ENCODE data around the gene ZAP70. TPM values are rescaled to one million over a fixed set of nuclear protein-coding genes. Genes with fewer than 3 reads are reported as not detected.

The ZAP70 gene
- total and polyA plus RNA-seq, 2 of the 13 experiments (the other 11 are each of a cell fraction or from before 2014, with no cell fraction given) = 0.51 to 4.0 TPM

GRCh38 chr2:97663962-97664635 lies 49.3 kb upstream of the ZAP70 start, which contains the start of gene ACTR1B (continued):
- TF ChIP-seq GATAD2A (CRISPR knock-in tag; IDR thresholded peaks at IDR 0.05) (peak; percentile 35), ZNF30 (CRISPR knock-in tag; IDR thresholded peaks at IDR 0.05) (no peak), PHB2 (IDR thresholded peaks at IDR 0.05; ENCODE audit: partially characterized antibody) (no peak), ZNF431 (CRISPR knock-in tag; IDR thresholded peaks at IDR 0.05; ENCODE audit: borderline replicate concordance, low read depth) (no peak), TSC22D2 (CRISPR knock-in tag; IDR thresholded peaks at IDR 0.05; ENCODE audit: borderline replicate concordance) (no peak), ATRX (CRISPR knock-in tag; IDR thresholded peaks at IDR 0.05; ENCODE audit: borderline replicate concordance) (no peak), TBP (CRISPR knock-in tag; IDR thresholded peaks at IDR 0.05) (no peak), HMG20A (CRISPR knock-in tag; IDR thresholded peaks at IDR 0.05; ENCODE audit: borderline replicate concordance) (no peak), MYC (CRISPR knock-in tag; IDR thresholded peaks at IDR 0.05; ENCODE audit: borderline replicate concordance) (peak; percentile 29; the same call in 1 of the 2 replicates), KLF11 (CRISPR knock-in tag; IDR thresholded peaks at IDR 0.05) (peak; percentile 37), ZBTB38 (CRISPR knock-in tag; IDR thresholded peaks at IDR 0.05) (no peak), CC2D1A (CRISPR knock-in tag; IDR thresholded peaks at IDR 0.05) (no peak), ZNF282 (IDR thresholded peaks at IDR 0.05; ENCODE audit: partially characterized antibody) (no peak), ZNF430 (CRISPR knock-in tag; IDR thresholded peaks at IDR 0.05) (peak; percentile 32; the same call in 1 of the 2 replicates), MED1 (CRISPR knock-in tag; IDR thresholded peaks at IDR 0.05) (peak; percentile 51), EZH2 (conservative IDR thresholded peaks at IDR 0.05; ENCODE audit: low read depth, low read length) (no peak), SKI (IDR thresholded peaks at IDR 0.05; ENCODE audit: partially characterized antibody) (peak; percentile 70), SP140L (CRISPR knock-in tag; IDR thresholded peaks at IDR 0.05; ENCODE audit: borderline replicate concordance) (no peak), ZNF747 (CRISPR knock-in tag; IDR thresholded peaks at IDR 0.05; ENCODE audit: borderline replicate concordance) (no peak), ZNF549 (CRISPR knock-in tag; IDR thresholded peaks at IDR 0.05) (peak; percentile 85; the same call in 1 of the 2 replicates), SETDB1 (CRISPR knock-in tag; IDR thresholded peaks at IDR 0.05; ENCODE audit: borderline replicate concordance) (no peak), NR2F6 (IDR thresholded peaks at IDR 0.05) (no peak), NR2F6 (CRISPR knock-in tag; IDR thresholded peaks at IDR 0.05) (peak; percentile 26; the same call in 1 of the 2 replicates), ZNF343 (CRISPR knock-in tag; IDR thresholded peaks at IDR 0.05) (no peak), ARNT (IDR thresholded peaks at IDR 0.05) (no peak)
- TF ChIP-seq, protein P1, sequence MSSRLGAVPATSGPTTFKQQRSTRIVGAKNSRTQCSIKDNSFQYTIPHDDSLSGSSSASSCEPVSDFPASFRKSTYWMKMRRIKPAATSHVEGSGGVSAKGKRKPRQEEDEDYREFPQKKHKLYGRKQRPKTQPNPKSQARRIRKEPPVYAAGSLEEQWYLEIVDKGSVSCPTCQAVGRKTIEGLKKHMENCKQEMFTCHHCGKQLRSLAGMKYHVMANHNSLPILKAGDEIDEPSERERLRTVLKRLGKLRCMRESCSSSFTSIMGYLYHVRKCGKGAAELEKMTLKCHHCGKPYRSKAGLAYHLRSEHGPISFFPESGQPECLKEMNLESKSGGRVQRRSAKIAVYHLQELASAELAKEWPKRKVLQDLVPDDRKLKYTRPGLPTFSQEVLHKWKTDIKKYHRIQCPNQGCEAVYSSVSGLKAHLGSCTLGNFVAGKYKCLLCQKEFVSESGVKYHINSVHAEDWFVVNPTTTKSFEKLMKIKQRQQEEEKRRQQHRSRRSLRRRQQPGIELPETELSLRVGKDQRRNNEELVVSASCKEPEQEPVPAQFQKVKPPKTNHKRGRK (CRISPR knock-in tag; IDR thresholded peaks at IDR 0.05) = no peak
- TF ChIP-seq, protein P2, sequence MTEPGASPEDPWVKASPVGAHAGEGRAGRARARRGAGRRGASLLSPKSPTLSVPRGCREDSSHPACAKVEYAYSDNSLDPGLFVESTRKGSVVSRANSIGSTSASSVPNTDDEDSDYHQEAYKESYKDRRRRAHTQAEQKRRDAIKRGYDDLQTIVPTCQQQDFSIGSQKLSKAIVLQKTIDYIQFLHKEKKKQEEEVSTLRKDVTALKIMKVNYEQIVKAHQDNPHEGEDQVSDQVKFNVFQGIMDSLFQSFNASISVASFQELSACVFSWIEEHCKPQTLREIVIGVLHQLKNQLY (CRISPR knock-in tag; IDR thresholded peaks at IDR 0.05) = no peak
- TF ChIP-seq, protein P3, sequence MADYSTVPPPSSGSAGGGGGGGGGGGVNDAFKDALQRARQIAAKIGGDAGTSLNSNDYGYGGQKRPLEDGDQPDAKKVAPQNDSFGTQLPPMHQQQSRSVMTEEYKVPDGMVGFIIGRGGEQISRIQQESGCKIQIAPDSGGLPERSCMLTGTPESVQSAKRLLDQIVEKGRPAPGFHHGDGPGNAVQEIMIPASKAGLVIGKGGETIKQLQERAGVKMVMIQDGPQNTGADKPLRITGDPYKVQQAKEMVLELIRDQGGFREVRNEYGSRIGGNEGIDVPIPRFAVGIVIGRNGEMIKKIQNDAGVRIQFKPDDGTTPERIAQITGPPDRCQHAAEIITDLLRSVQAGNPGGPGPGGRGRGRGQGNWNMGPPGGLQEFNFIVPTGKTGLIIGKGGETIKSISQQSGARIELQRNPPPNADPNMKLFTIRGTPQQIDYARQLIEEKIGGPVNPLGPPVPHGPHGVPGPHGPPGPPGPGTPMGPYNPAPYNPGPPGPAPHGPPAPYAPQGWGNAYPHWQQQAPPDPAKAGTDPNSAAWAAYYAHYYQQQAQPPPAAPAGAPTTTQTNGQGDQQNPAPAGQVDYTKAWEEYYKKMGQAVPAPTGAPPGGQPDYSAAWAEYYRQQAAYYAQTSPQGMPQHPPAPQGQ (CRISPR knock-in tag; IDR thresholded peaks at IDR 0.05; ENCODE audit: borderline replicate concordance) = no peak
- TF ChIP-seq, protein P4, sequence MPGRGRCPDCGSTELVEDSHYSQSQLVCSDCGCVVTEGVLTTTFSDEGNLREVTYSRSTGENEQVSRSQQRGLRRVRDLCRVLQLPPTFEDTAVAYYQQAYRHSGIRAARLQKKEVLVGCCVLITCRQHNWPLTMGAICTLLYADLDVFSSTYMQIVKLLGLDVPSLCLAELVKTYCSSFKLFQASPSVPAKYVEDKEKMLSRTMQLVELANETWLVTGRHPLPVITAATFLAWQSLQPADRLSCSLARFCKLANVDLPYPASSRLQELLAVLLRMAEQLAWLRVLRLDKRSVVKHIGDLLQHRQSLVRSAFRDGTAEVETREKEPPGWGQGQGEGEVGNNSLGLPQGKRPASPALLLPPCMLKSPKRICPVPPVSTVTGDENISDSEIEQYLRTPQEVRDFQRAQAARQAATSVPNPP (CRISPR knock-in tag; IDR thresholded peaks at IDR 0.05) = no peak
